Breast epithelium (tissue), 4 donors: ENCODE results near the gene SLC44A4. TPM values are rescaled to one million over a fixed set of nuclear protein-coding genes. Genes with fewer than 3 reads are reported as not detected.
A peak's percentile ranks its signal among the peaks of the same experiment; 100 is the strongest.
"Not testable (repeated sequence)": the region's sequence is repeated elsewhere in the genome, so short reads cannot be mapped to it uniquely, and the experiment has no call there.

Experiments
- DNase-seq, 2 donors: peaks; one replicate each; pipeline ENCODE4 v3.0.0-alpha.2; 2019; ENCODE audit warnings: low spot score in 2 of 2
- H3K27ac ChIP-seq, 2 donors: fragments of 200-600 bp; sonication (generic) in 1 of 2; one replicate each; pipeline ENCODE4 v1.5.1; 2016 to 2019; ENCODE audit warnings: mild to moderate bottlenecking in 1 of 2
- H3K27me3 ChIP-seq, 2 donors: fragments of 200-600 bp; sonication (generic) in 1 of 2; one replicate each; pipeline versions ENCODE4 v1.5.1 to v1.6.0; 2017 to 2019; ENCODE audit warnings: control low read depth in 1 of 2, mild to moderate bottlenecking in 1 of 2
- H3K36me3 ChIP-seq: fragments of 200-600 bp; one replicate; pipeline ENCODE4 v1.5.1; 2019
- H3K4me1 ChIP-seq, 2 donors: fragments of 200-600 bp; sonication (generic); one replicate each; pipeline ENCODE4 v1.5.1; 2016 to 2019; ENCODE audit warnings: control low read depth in 1 of 2
- H3K4me3 ChIP-seq, 3 donors: fragments of 200-600 bp; sonication (generic); 1 replicate in 2 of 3; 2 replicates in 1 of 3; pipeline ENCODE4 v1.5.1; 2016 to 2019; ENCODE audit warnings: mild to moderate bottlenecking in 3 of 3, moderate library complexity in 2 of 3
- H3K9me3 ChIP-seq, 2 donors: fragments of 200-600 bp; sonication (generic) in 1 of 2; one replicate each; pipeline ENCODE4 v1.5.1; 2016 to 2019; ENCODE audit warnings: control low read depth in 1 of 2
- CTCF ChIP-seq, 3 donors: fragments of 450-650 bp; IDR thresholded peaks; one replicate each; pipeline ENCODE4 v1.5.1; 2016 to 2017; ENCODE audit warnings: antibody characterized with exemption in 3 of 3, mild to moderate bottlenecking in 3 of 3, moderate library complexity in 3 of 3
- POLR2A ChIP-seq: fragments of 450-650 bp; IDR thresholded peaks from one replicate; pipeline ENCODE4 v1.6.1; 2016; ENCODE audit warnings: antibody characterized with exemption, mild to moderate bottlenecking, moderate library complexity
- POLR2AphosphoS5 ChIP-seq, 3 donors: sonication (generic); formaldehyde crosslinking; IDR thresholded peaks; one replicate each; pipeline ENCODE4 v1.6.1; 2017; ENCODE audit warnings: antibody characterized with exemption in 3 of 3
- intact Hi-C: fragments of 100-400 bp; cut with DNase I; formaldehyde crosslinking; loops from one replicate; pipeline ENCODE4 v1.15.1; 2023; ENCODE audit warnings: low total_unique reads
- total RNA-seq, 3 donors: library from RNA; depleted of rRNA; stranded (reverse); fragments of >200 nt; gene quantifications; one replicate each; pipeline ENCODE4 v1.1.0, GENCODE V29; 2016

Gene SLC44A4
- total RNA-seq, 3 donors from 2014 or later, result 0.32 to 35.4 (median 10.5) TPM

DNA sequence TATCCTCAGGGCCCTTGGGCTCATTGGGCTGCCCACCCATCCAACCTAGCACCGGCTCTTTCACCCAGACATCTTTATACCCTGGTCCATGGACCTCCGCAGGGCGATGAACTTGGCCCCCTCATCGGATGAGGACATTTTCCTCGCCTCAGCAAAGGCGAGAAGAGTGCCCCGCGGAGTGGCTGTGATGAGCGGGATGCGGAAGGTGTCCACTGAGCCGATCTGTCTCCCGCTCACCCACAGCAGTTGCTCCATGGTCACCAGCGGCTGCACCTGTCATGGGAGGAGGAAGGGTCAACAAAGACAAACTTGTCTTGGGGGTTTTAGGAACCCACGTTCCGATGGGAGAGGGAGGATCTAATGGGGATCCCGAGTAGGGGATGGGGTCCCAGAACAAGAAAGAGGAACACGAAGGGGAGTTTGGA, 16.9 kb downstream of the SLC44A4 start:
- no peaks in the 10 kb centered on the region for H3K27me3 ChIP-seq
- peaks cover 5 to 6% of the 10 kb centered on the region in 2 donors for H3K4me1 ChIP-seq
- TF ChIP-seq POLR2AphosphoS5 (IDR thresholded peaks at IDR 0.05) (no peak), POLR2A (no peak), CTCF (IDR thresholded peaks at IDR 0.05) (no peak)
- H3K4me3 ChIP-seq, result peak overlapping the region; percentile 72 to 99 (median 82)
- no peak for DNase-seq
- no peaks in the 10 kb centered on the region for H3K9me3 ChIP-seq
- no peaks in the 10 kb centered on the region for H3K36me3 ChIP-seq
- intact Hi-C loops, result no loop called here
- H3K27ac ChIP-seq, result peak overlapping the region; percentile 94 to 96

GRCh38 chr6:31861150-31861549, 17.6 kb downstream of the SLC44A4 start:
- intact Hi-C loops, result no loop called here
- DNase-seq, result no peak
- Histone ChIP-seq H3K27me3 (no peaks in the 10 kb centered on the region), H3K4me3 (no peak overlapping the region), H3K36me3 (no peaks in the 10 kb centered on the region), H3K9me3 (no peaks in the 10 kb centered on the region), H3K4me1 (peaks cover 5 to 6% of the 10 kb centered on the region in 2 donors), H3K27ac (no peak overlapping the region)
- TF ChIP-seq POLR2AphosphoS5 (IDR thresholded peaks at IDR 0.05), result no peak
- no peak for TF ChIP-seq POLR2A
- no peak for TF ChIP-seq CTCF (IDR thresholded peaks at IDR 0.05)

- Histone ChIP-seq H3K27me3 (no peaks in the 10 kb centered on the region), H3K9me3 (no peaks in the 10 kb centered on the region), H3K36me3 (no peaks in the 10 kb centered on the region), H3K27ac (no peak overlapping the region), H3K4me3 (no peak overlapping the region), H3K4me1 (peaks cover 5 to 6% of the 10 kb centered on the region in 2 donors)
- intact Hi-C loops, result no loop called here
- TF ChIP-seq POLR2A, result no peak
- TF ChIP-seq POLR2AphosphoS5 (IDR thresholded peaks at IDR 0.05), result no peak
- TF ChIP-seq CTCF (IDR thresholded peaks at IDR 0.05), result no peak
- no peak for DNase-seq
Measured at GRCh38 chr6:31860349-31860748, 18.4 kb downstream of the SLC44A4 start.

GRCh38 chr6:31859923-31860322, 18.9 kb downstream of the SLC44A4 start:
- Histone ChIP-seq H3K27me3 (no peaks in the 10 kb centered on the region), H3K4me1 (peaks cover 5 to 6% of the 10 kb centered on the region in 2 donors), H3K36me3 (no peaks in the 10 kb centered on the region), H3K27ac (no peak overlapping the region), H3K4me3 (no peak overlapping the region), H3K9me3 (no peaks in the 10 kb centered on the region)
- no peak for DNase-seq
- intact Hi-C loops, result no loop called here
- TF ChIP-seq CTCF (IDR thresholded peaks at IDR 0.05) (no peak), POLR2A (no peak), POLR2AphosphoS5 (IDR thresholded peaks at IDR 0.05) (no peak)

DNA sequence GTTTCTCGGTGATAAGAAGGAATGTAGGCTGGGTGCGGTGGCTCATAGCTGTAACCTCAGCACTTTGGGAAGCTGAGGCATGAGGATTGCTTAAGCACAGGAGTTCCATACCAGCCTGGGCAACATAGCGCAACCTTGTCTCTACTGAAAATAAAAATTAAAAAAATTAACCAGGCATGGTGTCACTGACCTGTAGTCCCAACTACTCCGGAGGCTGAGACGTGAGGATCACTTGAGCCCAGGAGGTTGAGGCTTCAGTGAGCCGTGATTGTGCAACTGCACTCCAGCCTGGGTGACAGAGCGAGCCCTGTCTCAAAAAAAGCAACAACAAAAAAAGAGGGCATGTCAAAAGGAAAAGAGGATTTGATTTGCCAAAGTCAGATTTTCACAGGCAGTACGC, 20.1 kb downstream of the SLC44A4 start:
- no peak for TF ChIP-seq CTCF (IDR thresholded peaks at IDR 0.05)
- TF ChIP-seq POLR2AphosphoS5 (IDR thresholded peaks at IDR 0.05), result no peak
- TF ChIP-seq POLR2A, result no peak
- intact Hi-C loops, result no loop called here
- Histone ChIP-seq H3K4me3 (no peak overlapping the region), H3K9me3 (no peaks in the 10 kb centered on the region), H3K4me1 (peaks cover 5 to 6% of the 10 kb centered on the region in 2 donors), H3K36me3 (no peaks in the 10 kb centered on the region), H3K27ac (no peak overlapping the region), H3K27me3 (no peaks in the 10 kb centered on the region)
- no peak for DNase-seq

GRCh38 chr6:31857774-31858173, 21.0 kb downstream of the SLC44A4 start:
- H3K27me3 ChIP-seq, DNase-seq, intact Hi-C loops, H3K4me1 ChIP-seq, H3K36me3 ChIP-seq, H3K4me3 ChIP-seq, H3K9me3 ChIP-seq, H3K27ac ChIP-seq: not testable (repeated sequence)

DNA sequence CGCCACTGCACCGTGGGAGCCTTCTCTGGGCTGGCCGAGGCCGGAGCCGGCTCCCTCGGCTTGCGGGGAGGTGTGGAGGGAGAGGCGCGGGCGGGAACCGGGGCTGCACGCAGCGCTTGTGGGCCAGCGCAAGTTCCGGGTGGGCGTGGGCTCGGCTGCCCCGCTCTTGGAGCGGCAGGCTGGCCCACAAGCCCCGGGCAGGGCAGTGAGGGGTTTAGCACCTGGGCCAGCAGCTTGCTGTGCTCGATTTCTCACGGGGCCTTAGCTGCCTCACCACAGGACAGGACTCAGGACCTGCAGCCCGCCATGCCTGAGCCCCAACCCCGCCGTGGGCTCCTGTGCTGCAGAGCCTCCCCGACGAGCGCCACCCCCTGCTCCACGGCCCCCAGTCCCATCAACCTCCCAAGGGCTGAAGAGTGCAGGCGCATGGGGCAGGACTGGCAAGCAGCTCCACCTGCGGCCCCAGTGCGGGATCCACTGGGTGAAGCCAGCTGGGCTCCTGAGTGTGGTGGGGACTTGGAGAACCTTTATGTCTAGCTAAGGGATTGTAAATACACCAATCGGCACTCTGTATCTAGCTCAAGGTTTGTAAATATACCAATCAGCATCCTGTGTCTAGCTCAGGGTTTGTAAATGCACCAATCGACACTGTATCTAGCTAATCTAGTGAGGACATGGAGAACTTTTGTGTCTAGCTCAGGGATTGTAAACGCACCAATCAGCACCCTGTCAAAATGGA, 26.6 kb downstream of the SLC44A4 start:
- intact Hi-C loops, result not testable (repeated sequence)

More for the DNA sequence above, 26.6 kb downstream of the SLC44A4 start:
- not testable (repeated sequence) for H3K4me1 ChIP-seq, H3K36me3 ChIP-seq, DNase-seq, H3K9me3 ChIP-seq, H3K4me3 ChIP-seq, H3K27me3 ChIP-seq, H3K27ac ChIP-seq
